HCT116 (cell line): ENCODE results near the gene ACP3.

ENCODE experiments used
- CTCF ChIP-seq, 3 experiments: fragments of 200-600 bp in 1 of 3; sonication (generic) in 1 of 3; IDR thresholded peaks in 2 of 3; conservative IDR thresholded peaks in 1 of 3; 2 replicates each; pipeline ENCODE4 v1.5.1; 2012 to 2017; ENCODE audit warnings: low read depth in 2 of 3, low read length in 2 of 3, antibody characterized with exemption in 1 of 3, borderline replicate concordance in 1 of 3, control low read depth in 1 of 3, mild to moderate bottlenecking in 1 of 3, mixed read lengths in 1 of 3, mixed run types in 1 of 3, moderate library complexity in 1 of 3; ENCODE audit not compliant: insufficient read depth in 1 of 3
- EZH2phosphoT487 ChIP-seq: fragments of 200-600 bp; IDR thresholded peaks from 2 replicates; pipeline ENCODE4 v1.6.1; 2018; ENCODE audit warnings: antibody characterized with exemption, borderline replicate concordance

- TF ChIP-seq EZH2phosphoT487 (no peak), CTCF (IDR thresholded peaks at IDR 0.05 in 2 of 3, conservative IDR thresholded peaks at IDR 0.05 in 1 of 3; ENCODE audit: borderline replicate concordance in 1 of 3, insufficient read depth in 1 of 3, low read depth in 2 of 3, low read length in 2 of 3) (no peak)
These were observed 44.2 kb upstream of the ACP3 start for GRCh38 chr3:132273036-132273435.
